K562 (cell line): ENCODE results near the gene TSR3. TPM values are rescaled to one million over a fixed set of nuclear protein-coding genes. Genes with fewer than 3 reads are reported as not detected.

Source experiments
- LEF1 ChIP-seq: fragments of 450-650 bp; IDR thresholded peaks from 2 replicates; pipeline ENCODE4 v1.6.1; 2016; ENCODE audit warnings: mild to moderate bottlenecking
- NFE2 ChIP-seq: IDR thresholded peaks from 2 replicates; pipeline ENCODE4 v1.6.1; 2014; ENCODE audit warnings: antibody characterized with exemption, low read depth
- RBM22 ChIP-seq: fragments of 200-400 bp; formaldehyde crosslinking; IDR thresholded peaks from 2 replicates; pipeline ENCODE4 v1.6.1; 2018; ENCODE audit warnings: low read length, low read depth; ENCODE audit not compliant: poor library complexity, severe bottlenecking
- TEAD1 ChIP-seq, 2 experiments: fragments of 450-650 bp in 1 of 2; sonication (generic) in 1 of 2; formaldehyde crosslinking; IDR thresholded peaks; 2 replicates each; pipeline versions ENCODE4 v1.4.0 to v1.8.0; 2020 to 2022; ENCODE audit warnings: mild to moderate bottlenecking in 2 of 2, missing genetic modification reagents in 1 of 2
- YY1 ChIP-seq, 3 experiments: IDR thresholded peaks; 2 replicates each; pipeline ENCODE4 v1.6.1; 2011; ENCODE audit warnings: low read length in 2 of 3, mild to moderate bottlenecking in 2 of 3, moderate library complexity in 2 of 3, borderline replicate concordance in 1 of 3, control low read depth in 1 of 3, low read depth in 1 of 3; ENCODE audit not compliant: insufficient read depth in 3 of 3, insufficient replicate concordance in 2 of 3, control insufficient read depth in 1 of 3, insufficient read length in 1 of 3; ENCODE audit errors: extremely low read depth in 1 of 3
- ZNF140 ChIP-seq: fragments of 250-450 bp; sonication (Bioruptor Pico); IDR thresholded peaks from 2 replicates; pipeline ENCODE4 v1.8.0; 2021; ENCODE audit warnings: moderate library complexity, mild to moderate bottlenecking, inconsistent platforms
- polyA plus RNA-seq, 8 experiments: library from polyadenylated mRNA; depleted of rRNA in 4 of 8; stranded (reverse) in 5 of 8; unstranded in 3 of 8; fragments of >200 nt; fragmentation: Nextera tagmentation in 2 of 8; fragmentation: Illumina TruSeq in 1 of 8; extraction: Ambion mirVana in 2 of 8; extraction: Trizol in 1 of 8; gene quantifications; 2 replicates each; pipeline versions ENCODE4 v1.2.1 to v1.2.3, GENCODE V29; 2011 to 2014; ENCODE audit warnings: inconsistent platforms in 1 of 8, missing spikeins in 1 of 8
- total RNA-seq, 7 experiments: library from RNA; depleted of rRNA in 6 of 7; stranded (reverse); fragments of >200 nt in 6 of 7; fragmentation: Illumina TruSeq in 2 of 7; extraction: Trizol in 2 of 7; gene quantifications; 2 replicates each; pipeline versions ENCODE4 v1.2.1 to v1.2.3, GENCODE V29; 2011 to 2021; ENCODE audit warnings: low replicate concordance in 1 of 7
- TF ChIP-seq, protein P1 (sequence below), 2 experiments: fragments of 450-650 bp; IDR thresholded peaks; 2 replicates each; pipeline ENCODE4 v1.6.1; 2016; ENCODE audit warnings: mild to moderate bottlenecking in 2 of 2, borderline replicate concordance in 1 of 2, low read depth in 1 of 2, moderate library complexity in 1 of 2
- TF ChIP-seq, protein P2 (sequence below): sonication (generic); formaldehyde crosslinking; IDR thresholded peaks from 2 replicates; pipeline ENCODE4 v1.8.0; 2022; ENCODE audit warnings: mild to moderate bottlenecking, missing genetic modification reagents
- TF ChIP-seq, protein P3 (sequence below): fragments of 450-650 bp; IDR thresholded peaks from 2 replicates; pipeline ENCODE4 v1.6.1; 2016; ENCODE audit warnings: antibody characterized with exemption
- TF ChIP-seq, protein P4 (sequence below): fragments of 250-450 bp; sonication (Bioruptor Pico); IDR thresholded peaks from 2 replicates; pipeline ENCODE4 v1.4.0; 2020

TSR3 gene
- total and polyA plus RNA-seq, 9 of the 15 experiments (the other 6 are each of a cell fraction or from before 2014, with no cell fraction given) = 1.5 to 74.8 (median 16.5) TPM

DNA sequence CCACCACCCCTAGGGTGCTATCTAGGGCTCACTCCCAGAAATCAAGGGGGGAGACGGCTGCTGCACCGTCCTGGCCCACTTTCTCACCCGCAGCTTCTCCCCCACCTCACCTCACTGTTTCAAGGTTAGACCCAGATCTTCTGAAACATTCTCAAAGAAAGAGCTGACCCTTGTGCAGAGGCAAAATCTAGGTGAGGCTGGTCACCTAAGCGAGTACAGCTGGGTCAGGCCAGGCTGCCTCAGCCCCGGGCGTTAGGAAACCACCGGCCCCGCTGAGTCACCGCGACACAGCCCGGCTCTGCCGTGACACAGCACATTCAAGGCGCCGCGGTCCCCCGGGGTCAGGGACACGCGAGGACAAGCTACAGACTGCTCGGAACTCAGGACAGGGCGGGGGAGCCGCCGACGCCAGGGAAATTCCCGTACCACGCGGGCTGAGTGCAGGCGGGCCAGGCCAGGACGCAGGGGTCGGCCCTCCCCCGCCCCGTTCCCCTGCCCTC lies 27.2 kb upstream of the TSR3 start (continued):
- TF ChIP-seq, protein P1, sequence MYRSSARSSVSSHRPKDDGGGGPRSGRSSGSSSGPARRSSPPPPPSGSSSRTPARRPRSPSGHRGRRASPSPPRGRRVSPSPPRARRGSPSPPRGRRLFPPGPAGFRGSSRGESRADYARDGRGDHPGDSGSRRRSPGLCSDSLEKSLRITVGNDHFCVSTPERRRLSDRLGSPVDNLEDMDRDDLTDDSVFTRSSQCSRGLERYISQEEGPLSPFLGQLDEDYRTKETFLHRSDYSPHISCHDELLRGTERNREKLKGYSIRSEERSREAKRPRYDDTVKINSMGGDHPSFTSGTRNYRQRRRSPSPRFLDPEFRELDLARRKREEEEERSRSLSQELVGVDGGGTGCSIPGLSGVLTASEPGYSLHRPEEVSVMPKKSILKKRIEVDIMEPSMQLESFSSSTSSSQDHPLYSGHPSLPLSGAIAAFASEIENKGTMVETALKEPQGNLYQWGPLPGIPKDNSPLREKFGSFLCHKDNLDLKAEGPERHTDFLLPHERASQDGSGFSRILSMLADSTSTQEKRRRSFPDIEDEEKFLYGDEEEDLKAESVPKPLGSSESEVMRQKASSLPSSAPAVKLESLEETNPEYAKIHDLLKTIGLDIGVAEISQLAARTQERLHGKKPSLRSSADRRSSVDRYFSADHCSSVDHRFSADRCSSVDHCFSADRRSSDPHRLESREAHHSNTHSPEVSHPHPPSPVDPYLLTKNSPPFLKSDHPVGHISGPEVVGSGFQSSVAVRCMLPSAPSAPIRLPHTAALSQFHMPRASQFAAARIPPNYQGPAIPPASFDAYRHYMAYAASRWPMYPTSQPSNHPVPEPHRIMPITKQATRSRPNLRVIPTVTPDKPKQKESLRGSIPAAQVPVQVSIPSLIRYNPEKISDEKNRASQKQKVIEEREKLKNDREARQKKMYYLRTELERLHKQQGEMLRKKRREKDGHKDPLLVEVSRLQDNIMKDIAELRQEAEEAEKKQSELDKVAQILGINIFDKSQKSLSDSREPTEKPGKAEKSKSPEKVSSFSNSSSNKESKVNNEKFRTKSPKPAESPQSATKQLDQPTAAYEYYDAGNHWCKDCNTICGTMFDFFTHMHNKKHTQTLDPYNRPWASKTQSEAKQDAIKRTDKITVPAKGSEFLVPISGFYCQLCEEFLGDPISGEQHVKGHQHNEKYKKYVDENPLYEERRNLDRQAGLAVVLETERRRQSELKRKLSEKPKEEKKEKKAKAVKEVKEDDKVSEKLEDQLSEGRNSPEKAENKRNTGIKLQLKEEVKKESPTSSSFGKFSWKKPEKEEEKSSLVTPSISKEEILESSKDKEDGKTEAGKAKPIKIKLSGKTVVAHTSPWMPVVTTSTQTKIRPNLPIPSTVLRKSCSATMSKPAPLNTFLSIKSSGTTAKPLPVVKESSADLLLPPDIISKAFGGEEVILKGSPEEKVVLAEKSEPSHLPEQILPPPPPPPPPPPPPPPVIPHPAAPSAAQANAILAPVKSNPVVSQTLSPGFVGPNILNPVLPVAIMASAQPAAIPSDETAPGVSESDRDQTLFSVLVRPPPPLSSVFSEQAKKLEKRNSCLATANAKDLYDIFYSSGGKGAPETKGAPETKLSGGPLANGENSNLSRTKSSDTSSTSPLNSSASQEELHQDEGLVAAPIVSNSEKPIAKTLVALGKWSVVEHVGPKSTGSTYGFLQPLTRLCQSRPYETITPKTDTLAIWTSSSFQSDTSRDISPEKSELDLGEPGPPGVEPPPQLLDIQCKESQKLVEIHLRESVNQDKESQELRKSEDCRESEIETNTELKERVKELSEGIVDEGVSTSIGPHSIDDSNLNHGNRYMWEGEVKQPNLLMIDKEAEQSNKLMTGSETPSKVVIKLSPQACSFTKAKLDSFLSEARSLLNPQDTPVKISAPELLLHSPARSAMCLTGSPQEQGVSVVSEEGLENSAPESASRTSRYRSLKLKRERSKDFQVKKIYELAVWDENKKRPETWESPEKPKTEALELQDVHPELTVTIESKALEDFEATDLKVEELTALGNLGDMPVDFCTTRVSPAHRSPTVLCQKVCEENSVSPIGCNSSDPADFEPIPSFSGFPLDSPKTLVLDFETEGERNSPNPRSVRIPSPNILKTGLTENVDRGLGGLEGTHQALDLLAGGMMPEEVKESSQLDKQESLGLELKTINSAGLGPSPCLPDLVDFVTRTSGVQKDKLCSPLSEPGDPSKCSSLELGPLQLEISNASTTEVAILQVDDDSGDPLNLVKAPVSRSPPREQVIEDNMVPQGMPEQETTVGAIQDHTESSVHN (IDR thresholded peaks at IDR 0.05; ENCODE audit: borderline replicate concordance in 1 of 2, low read depth in 1 of 2) = peak in 1 of 2 experiments; percentile 64; a peak in 2 of 4 replicates
- TF ChIP-seq, protein P2, sequence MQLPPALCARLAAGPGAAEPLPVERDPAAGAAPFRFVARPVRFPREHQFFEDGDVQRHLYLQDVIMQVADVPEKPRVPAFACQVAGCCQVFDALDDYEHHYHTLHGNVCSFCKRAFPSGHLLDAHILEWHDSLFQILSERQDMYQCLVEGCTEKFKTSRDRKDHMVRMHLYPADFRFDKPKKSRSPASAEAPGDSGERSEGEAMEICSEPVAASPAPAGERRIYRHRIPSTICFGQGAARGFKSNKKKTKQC = no peak
- TF ChIP-seq, protein P3, sequence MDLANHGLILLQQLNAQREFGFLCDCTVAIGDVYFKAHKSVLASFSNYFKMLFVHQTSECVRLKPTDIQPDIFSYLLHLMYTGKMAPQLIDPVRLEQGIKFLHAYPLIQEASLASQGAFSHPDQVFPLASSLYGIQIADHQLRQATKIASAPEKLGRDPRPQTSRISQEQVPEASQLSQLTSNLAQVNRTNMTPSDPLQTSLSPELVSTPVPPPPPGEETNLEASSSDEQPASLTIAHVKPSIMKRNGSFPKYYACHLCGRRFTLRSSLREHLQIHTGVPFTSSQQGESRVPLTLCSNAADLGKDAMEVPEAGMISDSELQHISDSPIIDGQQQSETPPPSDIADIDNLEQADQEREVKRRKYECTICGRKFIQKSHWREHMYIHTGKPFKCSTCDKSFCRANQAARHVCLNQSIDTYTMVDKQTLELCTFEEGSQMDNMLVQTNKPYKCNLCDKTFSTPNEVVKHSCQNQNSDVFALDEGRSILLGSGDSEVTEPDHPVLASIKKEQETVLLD = peak; percentile 91
- TF ChIP-seq RBM22 (no peak), YY1 (IDR thresholded peaks at IDR 0.05; ENCODE audit: borderline replicate concordance in 1 of 3, control insufficient read depth in 1 of 3, extremely low read depth in 1 of 3, insufficient read depth in 3 of 3, insufficient read length in 1 of 3, insufficient replicate concordance in 2 of 3, low read depth in 1 of 3, low read length in 2 of 3) (peak in 1 of 3 experiments; percentile 29), NFE2 (peak; percentile 99), LEF1 (peak; percentile 80), ZNF140 (CRISPR knock-in tag) (no peak), TEAD1 (CRISPR knock-in tag; IDR thresholded peaks at IDR 0.05) (peak; percentile 64 to 84)
- TF ChIP-seq, protein P4, sequence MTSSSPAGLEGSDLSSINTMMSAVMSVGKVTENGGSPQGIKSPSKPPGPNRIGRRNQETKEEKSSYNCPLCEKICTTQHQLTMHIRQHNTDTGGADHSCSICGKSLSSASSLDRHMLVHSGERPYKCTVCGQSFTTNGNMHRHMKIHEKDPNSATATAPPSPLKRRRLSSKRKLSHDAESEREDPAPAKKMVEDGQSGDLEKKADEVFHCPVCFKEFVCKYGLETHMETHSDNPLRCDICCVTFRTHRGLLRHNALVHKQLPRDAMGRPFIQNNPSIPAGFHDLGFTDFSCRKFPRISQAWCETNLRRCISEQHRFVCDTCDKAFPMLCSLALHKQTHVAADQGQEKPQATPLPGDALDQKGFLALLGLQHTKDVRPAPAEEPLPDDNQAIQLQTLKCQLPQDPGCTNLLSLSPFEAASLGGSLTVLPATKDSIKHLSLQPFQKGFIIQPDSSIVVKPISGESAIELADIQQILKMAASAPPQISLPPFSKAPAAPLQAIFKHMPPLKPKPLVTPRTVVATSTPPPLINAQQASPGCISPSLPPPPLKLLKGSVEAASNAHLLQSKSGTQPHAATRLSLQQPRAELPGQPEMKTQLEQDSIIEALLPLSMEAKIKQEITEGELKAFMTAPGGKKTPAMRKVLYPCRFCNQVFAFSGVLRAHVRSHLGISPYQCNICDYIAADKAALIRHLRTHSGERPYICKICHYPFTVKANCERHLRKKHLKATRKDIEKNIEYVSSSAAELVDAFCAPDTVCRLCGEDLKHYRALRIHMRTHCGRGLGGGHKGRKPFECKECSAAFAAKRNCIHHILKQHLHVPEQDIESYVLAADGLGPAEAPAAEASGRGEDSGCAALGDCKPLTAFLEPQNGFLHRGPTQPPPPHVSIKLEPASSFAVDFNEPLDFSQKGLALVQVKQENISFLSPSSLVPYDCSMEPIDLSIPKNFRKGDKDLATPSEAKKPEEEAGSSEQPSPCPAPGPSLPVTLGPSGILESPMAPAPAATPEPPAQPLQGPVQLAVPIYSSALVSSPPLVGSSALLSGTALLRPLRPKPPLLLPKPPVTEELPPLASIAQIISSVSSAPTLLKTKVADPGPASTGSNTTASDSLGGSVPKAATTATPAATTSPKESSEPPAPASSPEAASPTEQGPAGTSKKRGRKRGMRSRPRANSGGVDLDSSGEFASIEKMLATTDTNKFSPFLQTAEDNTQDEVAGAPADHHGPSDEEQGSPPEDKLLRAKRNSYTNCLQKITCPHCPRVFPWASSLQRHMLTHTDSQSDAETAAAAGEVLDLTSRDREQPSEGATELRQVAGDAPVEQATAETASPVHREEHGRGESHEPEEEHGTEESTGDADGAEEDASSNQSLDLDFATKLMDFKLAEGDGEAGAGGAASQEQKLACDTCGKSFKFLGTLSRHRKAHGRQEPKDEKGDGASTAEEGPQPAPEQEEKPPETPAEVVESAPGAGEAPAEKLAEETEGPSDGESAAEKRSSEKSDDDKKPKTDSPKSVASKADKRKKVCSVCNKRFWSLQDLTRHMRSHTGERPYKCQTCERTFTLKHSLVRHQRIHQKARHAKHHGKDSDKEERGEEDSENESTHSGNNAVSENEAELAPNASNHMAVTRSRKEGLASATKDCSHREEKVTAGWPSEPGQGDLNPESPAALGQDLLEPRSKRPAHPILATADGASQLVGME = no peak
